Lower lobe of right lung (tissue), 2 donors: Measurements from ENCODE around the gene FAM81A. TPM values are rescaled to one million over a fixed set of nuclear protein-coding genes. Genes with fewer than 3 reads are reported as not detected.

Source experiments
- ATAC-seq, 2 donors: fragments of 200-7000 bp; cut with Tn5 transposase; one replicate each; pipeline ENCODE4 v1.9.1; 2020 to 2022; ENCODE audit warnings: mild to moderate bottlenecking in 2 of 2, moderate library complexity in 2 of 2
- DNase-seq: peaks from one replicate; pipeline ENCODE4 v3.0.0-alpha.2; 2020
- H3K27ac ChIP-seq: fragments of 200-600 bp; one replicate; pipeline ENCODE4 v1.8.0; 2022
- H3K27me3 ChIP-seq: fragments of 200-600 bp; one replicate; pipeline ENCODE4 v1.8.0; 2022; ENCODE audit warnings: low read depth
- H3K36me3 ChIP-seq: fragments of 200-600 bp; one replicate; pipeline ENCODE4 v1.8.0; 2022; ENCODE audit warnings: mild to moderate bottlenecking
- H3K4me1 ChIP-seq: fragments of 200-600 bp; one replicate; pipeline ENCODE4 v1.8.0; 2022
- H3K4me3 ChIP-seq: fragments of 200-600 bp; one replicate; pipeline ENCODE4 v1.8.0; 2022; ENCODE audit warnings: mild to moderate bottlenecking
- H3K9me3 ChIP-seq: fragments of 200-600 bp; one replicate; pipeline ENCODE4 v1.8.0; 2022
- intact Hi-C: fragments of 100-400 bp; cut with DNase I; formaldehyde crosslinking; loops from one replicate; pipeline ENCODE4 v1.11.0; 2022
- total RNA-seq: library from RNA; stranded (reverse); fragmentation: NEBNext Ultra II Directional; extraction: Animal tissue kit (Norgen Biotek cat#: 25700); gene quantifications from one replicate; pipeline ENCODE4 v1.2.1, GENCODE V29; 2021
- TF ChIP-seq, protein P1 (sequence below): fragments of 200-600 bp; IDR thresholded peaks from one replicate; pipeline ENCODE4 v1.8.0; 2022; ENCODE audit warnings: antibody characterized with exemption, mild to moderate bottlenecking
- donor health status: DM: no; HTN: yes; CAD: no; lungs with severe emphysema.

FAM81A gene
- total RNA-seq, 1 donor from 2014 or later: 1.8 TPM

DNA sequence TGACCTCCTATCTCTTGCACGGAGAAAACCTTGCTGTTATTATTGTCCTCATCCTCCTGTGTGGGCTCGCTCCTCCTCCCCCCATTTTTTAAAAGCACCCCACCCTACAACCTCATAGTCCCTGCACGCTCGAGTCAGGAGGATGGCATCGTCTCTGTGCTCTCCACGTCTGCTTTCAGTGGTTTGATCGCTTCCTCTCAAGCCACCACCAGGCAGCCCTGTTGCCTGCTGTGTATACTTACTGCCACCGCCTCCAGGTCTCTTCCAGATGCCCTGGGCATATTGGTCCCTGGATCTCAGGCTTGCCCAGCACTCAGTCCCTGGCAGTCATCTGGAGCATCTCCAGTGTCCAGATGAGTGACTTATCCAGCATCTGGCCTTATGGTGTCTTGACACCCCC lies 131.5 kb downstream of the FAM81A start:
- Histone ChIP-seq H3K27me3 (no peaks in the 10 kb centered on the region), H3K27ac (no peak overlapping the region), H3K4me1 (no peaks in the 10 kb centered on the region), H3K36me3 (no peaks in the 10 kb centered on the region), H3K4me3 (no peak overlapping the region), H3K9me3 (peaks cover 10% of the 10 kb centered on the region)
- TF ChIP-seq, protein P1, sequence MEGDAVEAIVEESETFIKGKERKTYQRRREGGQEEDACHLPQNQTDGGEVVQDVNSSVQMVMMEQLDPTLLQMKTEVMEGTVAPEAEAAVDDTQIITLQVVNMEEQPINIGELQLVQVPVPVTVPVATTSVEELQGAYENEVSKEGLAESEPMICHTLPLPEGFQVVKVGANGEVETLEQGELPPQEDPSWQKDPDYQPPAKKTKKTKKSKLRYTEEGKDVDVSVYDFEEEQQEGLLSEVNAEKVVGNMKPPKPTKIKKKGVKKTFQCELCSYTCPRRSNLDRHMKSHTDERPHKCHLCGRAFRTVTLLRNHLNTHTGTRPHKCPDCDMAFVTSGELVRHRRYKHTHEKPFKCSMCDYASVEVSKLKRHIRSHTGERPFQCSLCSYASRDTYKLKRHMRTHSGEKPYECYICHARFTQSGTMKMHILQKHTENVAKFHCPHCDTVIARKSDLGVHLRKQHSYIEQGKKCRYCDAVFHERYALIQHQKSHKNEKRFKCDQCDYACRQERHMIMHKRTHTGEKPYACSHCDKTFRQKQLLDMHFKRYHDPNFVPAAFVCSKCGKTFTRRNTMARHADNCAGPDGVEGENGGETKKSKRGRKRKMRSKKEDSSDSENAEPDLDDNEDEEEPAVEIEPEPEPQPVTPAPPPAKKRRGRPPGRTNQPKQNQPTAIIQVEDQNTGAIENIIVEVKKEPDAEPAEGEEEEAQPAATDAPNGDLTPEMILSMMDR: no peak
- ATAC-seq (no peak), DNase-seq (no peak)
- intact Hi-C loops: no loop called here

DNA sequence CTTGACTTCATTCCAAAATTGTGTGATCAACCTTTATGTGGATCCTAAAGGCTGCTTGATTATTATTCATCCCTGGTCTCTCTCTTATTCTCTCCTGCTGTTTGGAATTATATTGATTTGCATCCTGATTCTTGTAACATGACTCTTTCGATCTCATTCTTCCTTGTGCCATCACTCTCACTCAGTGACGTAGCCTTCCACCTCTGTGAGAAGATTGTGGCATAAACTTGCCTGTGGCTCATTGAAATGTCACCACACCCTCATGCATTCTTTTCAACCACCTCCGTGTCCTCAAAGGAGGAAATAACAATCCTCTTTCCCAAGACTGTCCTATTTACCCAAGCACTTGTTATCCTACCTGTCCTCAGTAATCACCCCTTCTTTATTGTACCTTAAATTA lies 132.3 kb downstream of the FAM81A start:
- DNase-seq (no peak), ATAC-seq (no peak)
- Histone ChIP-seq H3K36me3 (no peaks in the 10 kb centered on the region), H3K27me3 (no peaks in the 10 kb centered on the region), H3K4me1 (no peaks in the 10 kb centered on the region), H3K9me3 (peaks cover 9% of the 10 kb centered on the region), H3K27ac (no peak overlapping the region), H3K4me3 (no peak overlapping the region)
- TF ChIP-seq, protein P1: no peak
- intact Hi-C loops: no loop called here

DNA sequence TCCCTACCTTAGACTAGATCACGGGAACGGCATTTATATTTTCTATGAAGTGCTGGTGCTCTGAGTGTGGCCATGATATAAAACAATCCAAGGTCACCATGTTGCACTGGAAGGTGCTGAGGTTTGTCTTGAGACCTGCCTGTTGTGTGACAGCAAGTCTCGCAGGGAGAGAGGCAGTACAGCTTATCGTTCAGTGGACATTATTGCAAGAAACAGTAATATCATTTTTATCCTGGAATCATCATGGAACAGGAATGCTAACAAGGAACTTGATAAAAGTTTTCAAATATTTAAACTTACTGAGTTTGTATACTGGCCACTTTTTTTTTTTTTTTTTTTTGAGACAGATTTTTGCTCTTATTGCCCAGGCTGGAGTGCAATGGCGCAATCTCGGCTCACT lies 133.6 kb downstream of the FAM81A start:
- H3K27ac ChIP-seq: no peak overlapping the region
- ATAC-seq (no peak), DNase-seq (no peak)
- no peaks in the 10 kb centered on the region for H3K27me3 ChIP-seq
- no peaks in the 10 kb centered on the region for H3K36me3 ChIP-seq
- intact Hi-C loops: no loop called here
- H3K9me3 ChIP-seq: no peaks in the 10 kb centered on the region
- TF ChIP-seq, protein P1: no peak
- H3K4me1 ChIP-seq: no peaks in the 10 kb centered on the region
- no peak overlapping the region for H3K4me3 ChIP-seq

Other genes with a start within 250 kb of the FAM81A start
- gene LDHAL6B, start 231.3 kb upstream of the FAM81A start, total RNA-seq: not detected
- gene MYO1E, start 65.3 kb upstream of the FAM81A start, total RNA-seq: 59.4 TPM
- gene GCNT3, start 173.6 kb downstream of the FAM81A start, total RNA-seq: 0.68 TPM
- gene GTF2A2, start 219.3 kb downstream of the FAM81A start, total RNA-seq: 89.4 TPM